Activated naive CD4-positive, alpha-beta T cell treated with anti-CD3 and anti-CD28 coated beads for 36 hours (primary cell): ENCODE results near the gene RUNX2. TPM values are rescaled to one million over a fixed set of nuclear protein-coding genes. Genes with fewer than 3 reads are reported as not detected.

Experiments
- CTCF ChIA-PET: fragments of 350-600 bp; sonication (Branson Sonifier 250); formaldehyde crosslinking; loops from one replicate; lab custom pipeline; 2021; ENCODE audit warnings: antibody characterized with exemption; lab: Charles Lee
- DNase-seq: peaks from one replicate; pipeline ENCODE4 v3.0.0-alpha.2; 2020
- H3K27ac Mint-ChIP-seq: one replicate; pipeline ENCODE4 v1.8.0; 2021; ENCODE audit warnings: mild to moderate bottlenecking, mixed read lengths
- H3K27me3 Mint-ChIP-seq: one replicate; pipeline ENCODE4 v1.8.0; 2021; ENCODE audit warnings: low read depth, mixed read lengths
- H3K36me3 Mint-ChIP-seq: one replicate; pipeline ENCODE4 v1.8.0; 2021; ENCODE audit warnings: low read depth, mixed read lengths
- H3K4me1 Mint-ChIP-seq: one replicate; pipeline ENCODE4 v1.8.0; 2021; ENCODE audit warnings: low read depth, mixed read lengths
- H3K4me3 Mint-ChIP-seq: one replicate; pipeline ENCODE4 v1.8.0; 2021; ENCODE audit warnings: mild to moderate bottlenecking, moderate library complexity, mixed read lengths
- H3K9me3 Mint-ChIP-seq: one replicate; pipeline ENCODE4 v1.8.0; 2021; ENCODE audit warnings: mixed read lengths
- intact Hi-C: fragments of 100-400 bp; cut with micrococcal nuclease; formaldehyde crosslinking; loops from one replicate; pipeline ENCODE4 v1.15.1; 2023
- total RNA-seq, 2 experiments: library from RNA; stranded (reverse); gene quantifications; one replicate each; pipeline ENCODE4 v1.2.3, GENCODE V29; 2021

Gene RUNX2
- total RNA-seq, 2 experiments from 2014 or later: 3.1 to 3.6 TPM

GRCh38 chr6:45618259-45618658, 290.1 kb downstream of the RUNX2 start:
- intact Hi-C loops: no loop called here
- Mint-ChIP-seq H3K27me3 (no peaks in the 10 kb centered on the region), H3K4me1 (peaks cover 25% of the 10 kb centered on the region), H3K9me3 (no peaks in the 10 kb centered on the region), H3K4me3 (no peak overlapping the region), H3K27ac (no peak overlapping the region), H3K36me3 (no peaks in the 10 kb centered on the region)
- no peak for DNase-seq
- CTCF ChIA-PET: interaction anchor here (0.7 kb wide), 1 partner anchor 322 kb away, joined by 4 read pairs; no protein-coding TSS in a partner anchor

GRCh38 chr6:45619211-45619760, 291.2 kb downstream of the RUNX2 start:
- Mint-ChIP-seq H3K36me3 (no peaks in the 10 kb centered on the region), H3K4me3 (no peak overlapping the region), H3K27me3 (no peaks in the 10 kb centered on the region), H3K4me1 (peaks cover 25% of the 10 kb centered on the region), H3K27ac (no peak overlapping the region), H3K9me3 (no peaks in the 10 kb centered on the region)
- intact Hi-C loops: no loop called here
- no peak for DNase-seq
- CTCF ChIA-PET: no interaction called here

- peak; percentile 10 for DNase-seq
- CTCF ChIA-PET: no interaction called here
Measured at GRCh38 chr6:45619994-45620471, 291.9 kb downstream of the RUNX2 start.

GRCh38 chr6:45624228-45624627, 296.1 kb downstream of the RUNX2 start:
- intact Hi-C loops: no loop called here
- Mint-ChIP-seq H3K27me3 (no peaks in the 10 kb centered on the region), H3K36me3 (no peaks in the 10 kb centered on the region), H3K27ac (no peak overlapping the region), H3K9me3 (no peaks in the 10 kb centered on the region), H3K4me3 (no peak overlapping the region), H3K4me1 (peaks cover 55% of the 10 kb centered on the region)
- CTCF ChIA-PET: no interaction called here
- no peak for DNase-seq

More at GRCh38 chr6:45619994-45620471, 291.9 kb downstream of the RUNX2 start:
- H3K9me3 Mint-ChIP-seq: no peaks in the 10 kb centered on the region
- no peaks in the 10 kb centered on the region for H3K36me3 Mint-ChIP-seq
- no peak overlapping the region for H3K4me3 Mint-ChIP-seq
- H3K27ac Mint-ChIP-seq: no peak overlapping the region
- H3K4me1 Mint-ChIP-seq: peaks cover 30% of the 10 kb centered on the region
- H3K27me3 Mint-ChIP-seq: no peaks in the 10 kb centered on the region
- intact Hi-C loops: no loop called here

GRCh38 chr6:45625191-45625664, 297.1 kb downstream of the RUNX2 start:
- Mint-ChIP-seq H3K27ac (peak overlapping the region; percentile 39), H3K27me3 (no peaks in the 10 kb centered on the region), H3K4me1 (peaks cover 47% of the 10 kb centered on the region), H3K4me3 (no peak overlapping the region), H3K36me3 (no peaks in the 10 kb centered on the region), H3K9me3 (no peaks in the 10 kb centered on the region)
- CTCF ChIA-PET: no interaction called here
- intact Hi-C loops: no loop called here
- peak; percentile 34 for DNase-seq

GRCh38 chr6:45626087-45626891, 298.2 kb downstream of the RUNX2 start:
- Mint-ChIP-seq H3K9me3 (no peaks in the 10 kb centered on the region), H3K27me3 (no peaks in the 10 kb centered on the region), H3K27ac (no peak overlapping the region), H3K4me3 (no peak overlapping the region), H3K36me3 (no peaks in the 10 kb centered on the region), H3K4me1 (peaks cover 39% of the 10 kb centered on the region)
- CTCF ChIA-PET: interaction anchor here (0.6 kb wide), 1 partner anchor 10 kb away, joined by 3 read pairs; no protein-coding TSS in a partner anchor
- intact Hi-C loops: no loop called here
- peak; percentile 10 for DNase-seq

GRCh38 chr6:45630314-45630713, 302.2 kb downstream of the RUNX2 start:
- Mint-ChIP-seq H3K9me3 (no peaks in the 10 kb centered on the region), H3K27me3 (no peaks in the 10 kb centered on the region), H3K4me1 (peaks cover 32% of the 10 kb centered on the region), H3K36me3 (no peaks in the 10 kb centered on the region), H3K4me3 (no peak overlapping the region), H3K27ac (no peak overlapping the region)
- intact Hi-C loops: no loop called here
- DNase-seq: no peak
- CTCF ChIA-PET: interaction anchor here (0.6 kb wide), 1 partner anchor 60 kb away, joined by 3 read pairs; no protein-coding TSS in a partner anchor

- no peaks in the 10 kb centered on the region for H3K36me3 Mint-ChIP-seq
- no peak overlapping the region for H3K27ac Mint-ChIP-seq
- H3K4me3 Mint-ChIP-seq: no peak overlapping the region
- CTCF ChIA-PET: interaction anchor here (0.6 kb wide), 1 partner anchor 60 kb away, joined by 3 read pairs; no protein-coding TSS in a partner anchor
- no peak for DNase-seq
- no peaks in the 10 kb centered on the region for H3K27me3 Mint-ChIP-seq
- peaks cover 27% of the 10 kb centered on the region for H3K4me1 Mint-ChIP-seq
- intact Hi-C loops: no loop called here
- no peaks in the 10 kb centered on the region for H3K9me3 Mint-ChIP-seq
Measured at GRCh38 chr6:45630801-45631200, 302.7 kb downstream of the RUNX2 start.

GRCh38 chr6:45631396-45631795, 303.3 kb downstream of the RUNX2 start:
- no peak for DNase-seq
- Mint-ChIP-seq H3K27me3 (no peaks in the 10 kb centered on the region), H3K4me3 (no peak overlapping the region), H3K36me3 (no peaks in the 10 kb centered on the region), H3K27ac (no peak overlapping the region), H3K9me3 (no peaks in the 10 kb centered on the region), H3K4me1 (peaks cover 24% of the 10 kb centered on the region)
- intact Hi-C loops: no loop called here
- CTCF ChIA-PET: no interaction called here

GRCh38 chr6:45633272-45633908, 305.3 kb downstream of the RUNX2 start:
- Mint-ChIP-seq H3K36me3 (no peaks in the 10 kb centered on the region), H3K4me1 (peaks cover 8% of the 10 kb centered on the region), H3K27ac (no peak overlapping the region), H3K9me3 (no peaks in the 10 kb centered on the region), H3K4me3 (no peak overlapping the region), H3K27me3 (no peaks in the 10 kb centered on the region)
- intact Hi-C loops: no loop called here
- no peak for DNase-seq
- CTCF ChIA-PET: no interaction called here

GRCh38 chr6:45634231-45634630, 306.1 kb downstream of the RUNX2 start:
- CTCF ChIA-PET: no interaction called here
- Mint-ChIP-seq H3K27me3 (no peaks in the 10 kb centered on the region), H3K4me1 (peaks cover 2% of the 10 kb centered on the region), H3K9me3 (no peaks in the 10 kb centered on the region), H3K36me3 (no peaks in the 10 kb centered on the region), H3K4me3 (no peak overlapping the region), H3K27ac (no peak overlapping the region)
- intact Hi-C loops: no loop called here
- no peak for DNase-seq

- intact Hi-C loops: no loop called here
- no peak overlapping the region for H3K27ac Mint-ChIP-seq
- no peaks in the 10 kb centered on the region for H3K9me3 Mint-ChIP-seq
- no peak for DNase-seq
- H3K27me3 Mint-ChIP-seq: no peaks in the 10 kb centered on the region
- no peak overlapping the region for H3K4me3 Mint-ChIP-seq
- no peaks in the 10 kb centered on the region for H3K36me3 Mint-ChIP-seq
- peaks cover 2% of the 10 kb centered on the region for H3K4me1 Mint-ChIP-seq
- CTCF ChIA-PET: interaction anchor here (0.7 kb wide), 1 partner anchor 9 kb away, joined by 3 read pairs; no protein-coding TSS in a partner anchor
Measured at GRCh38 chr6:45635284-45635867, 307.2 kb downstream of the RUNX2 start.
